HL-60/S4 (cell line): ENCODE measurements around the gene HERC2.

Source experiments
- in situ Hi-C: fragments of 300-500 bp; cut with MboI; formaldehyde crosslinking; loops from 2 replicates; pipeline ENCODE4 v1.14.3; 2022; ENCODE audit warnings: low sequenced_read_pairs

The HERC2 gene

GRCh38 chr15:28075573-28075972 lies 246.4 kb downstream of the HERC2 start:
- in situ Hi-C loops = no loop called here

- in situ Hi-C loops = loop anchor here (25.0 kb wide), 1 partner anchor 107 kb away; no protein-coding TSS in a partner anchor
These were observed 253.0 kb downstream of the HERC2 start for GRCh38 chr15:28068930-28069329.

GRCh38 chr15:28066231-28066630 lies 255.7 kb downstream of the HERC2 start:
- in situ Hi-C loops = loop anchor here (25.0 kb wide), 1 partner anchor 104 kb away; no protein-coding TSS in a partner anchor
